Measurements from ENCODE around the gene PDE6G.
"Not testable (repeated sequence)": the region's sequence is repeated elsewhere in the genome, so short reads cannot be mapped to it uniquely, and the experiment has no call there.

The PDE6G gene

GRCh38 chr17:81630274-81630673 lies 26.1 kb downstream of the PDE6G start:
- DNase-seq, result no peak

- no peak for DNase-seq
Measured at GRCh38 chr17:81621494-81622130, 34.7 kb downstream of the PDE6G start.

- DNase-seq, result not testable (repeated sequence)
Measured at GRCh38 chr17:81618307-81618706, 38.0 kb downstream of the PDE6G start.

GRCh38 chr17:81616877-81617276 lies 39.5 kb downstream of the PDE6G start:
- no peak for DNase-seq

GRCh38 chr17:81615401-81615930 lies 40.9 kb downstream of the PDE6G start:
- no peak for DNase-seq

GRCh38 chr17:81612172-81612970 lies 44.0 kb downstream of the PDE6G start:
- DNase-seq, result no peak

GRCh38 chr17:81609541-81610311 lies 46.6 kb downstream of the PDE6G start:
- no peak for DNase-seq

- DNase-seq, result no peak
Measured at GRCh38 chr17:81608605-81609004, 47.7 kb downstream of the PDE6G start.

GRCh38 chr17:81608082-81608481 lies 48.3 kb downstream of the PDE6G start:
- no peak for DNase-seq

- no peak for DNase-seq
Measured at GRCh38 chr17:81607431-81607830, 48.9 kb downstream of the PDE6G start.

- DNase-seq, result no peak
Measured at GRCh38 chr17:81603846-81604610, 52.3 kb downstream of the PDE6G start.

- no peak for DNase-seq
Measured at GRCh38 chr17:81601525-81602120, 54.7 kb downstream of the PDE6G start.
